HEK293T (cell line): Measurements from ENCODE around the gene OR51E2.

Source experiments
- ARNT ChIP-seq: fragments of 450-650 bp; IDR thresholded peaks from 2 replicates; pipeline ENCODE4 v1.6.1; 2017; ENCODE audit warnings: mild to moderate bottlenecking
- BHLHE40 ChIP-seq: fragments of 450-650 bp; IDR thresholded peaks from 2 replicates; pipeline ENCODE4 v1.6.1; 2016; ENCODE audit warnings: mild to moderate bottlenecking, moderate library complexity, borderline replicate concordance
- ELF4 ChIP-seq: fragments of 450-650 bp; IDR thresholded peaks from 2 replicates; pipeline ENCODE4 v1.6.1; 2017; ENCODE audit warnings: antibody characterized with exemption
- FOXK2 ChIP-seq: fragments of 450-650 bp; IDR thresholded peaks from 2 replicates; pipeline ENCODE4 v1.6.1; 2016; ENCODE audit warnings: mild to moderate bottlenecking
- L3MBTL2 ChIP-seq: fragments of 450-650 bp; conservative IDR thresholded peaks from 2 replicates; pipeline ENCODE4 v1.6.1; 2016; ENCODE audit warnings: mild to moderate bottlenecking
- LEF1 ChIP-seq: fragments of 450-650 bp; IDR thresholded peaks from 2 replicates; pipeline ENCODE4 v1.6.1; 2017; ENCODE audit warnings: mild to moderate bottlenecking, borderline replicate concordance
- SP1 ChIP-seq: fragments of 450-650 bp; IDR thresholded peaks from 2 replicates; pipeline ENCODE4 v1.6.1; 2017

DNA sequence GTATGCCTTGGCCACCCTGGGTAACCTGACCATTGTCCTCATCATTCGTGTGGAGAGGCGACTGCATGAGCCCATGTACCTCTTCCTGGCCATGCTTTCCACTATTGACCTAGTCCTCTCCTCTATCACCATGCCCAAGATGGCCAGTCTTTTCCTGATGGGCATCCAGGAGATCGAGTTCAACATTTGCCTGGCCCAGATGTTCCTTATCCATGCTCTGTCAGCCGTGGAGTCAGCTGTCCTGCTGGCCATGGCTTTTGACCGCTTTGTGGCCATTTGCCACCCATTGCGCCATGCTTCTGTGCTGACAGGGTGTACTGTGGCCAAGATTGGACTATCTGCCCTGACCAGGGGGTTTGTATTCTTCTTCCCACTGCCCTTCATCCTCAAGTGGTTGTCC lies 57.7 kb downstream of the OR51E2 start:
- TF ChIP-seq BHLHE40 (no peak), SP1 (no peak), ELF4 (no peak), L3MBTL2 (no peak), FOXK2 (no peak), ARNT (no peak), LEF1 (no peak)
